Measurements from ENCODE around the gene PTPN21.

Gene PTPN21

GRCh38 chr14:88468406-88468805, 86.4 kb downstream of the PTPN21 start:
- DNase-seq (ENCODE audit: low spot score): no peak

- DNase-seq (ENCODE audit: low spot score): no peak
These were observed 91.5 kb downstream of the PTPN21 start for GRCh38 chr14:88463318-88463717.

GRCh38 chr14:88454886-88455285, 99.9 kb downstream of the PTPN21 start:
- DNase-seq (ENCODE audit: low spot score): no peak

GRCh38 chr14:88452231-88452630, 102.6 kb downstream of the PTPN21 start:
- no peak for DNase-seq (ENCODE audit: low spot score)

- DNase-seq (ENCODE audit: low spot score): no peak
These were observed 115.7 kb downstream of the PTPN21 start for GRCh38 chr14:88439088-88439487.

GRCh38 chr14:88437658-88438057, 117.1 kb downstream of the PTPN21 start:
- peak; percentile 26 for DNase-seq (ENCODE audit: low spot score)

GRCh38 chr14:88430976-88431375, 123.8 kb downstream of the PTPN21 start:
- DNase-seq (ENCODE audit: low spot score): no peak

- DNase-seq (ENCODE audit: low spot score): peak; percentile 4
These were observed 128.5 kb downstream of the PTPN21 start for GRCh38 chr14:88426271-88426670.

GRCh38 chr14:88424573-88424972, 130.2 kb downstream of the PTPN21 start:
- no peak for DNase-seq (ENCODE audit: low spot score)

- DNase-seq (ENCODE audit: low spot score): no peak
These were observed 131.7 kb downstream of the PTPN21 start for GRCh38 chr14:88422919-88423650.

- DNase-seq (ENCODE audit: low spot score): no peak
These were observed 132.8 kb downstream of the PTPN21 start for GRCh38 chr14:88422047-88422446.

GRCh38 chr14:88421286-88421685, 133.5 kb downstream of the PTPN21 start:
- DNase-seq (ENCODE audit: low spot score): no peak

GRCh38 chr14:88420187-88420586, 134.6 kb downstream of the PTPN21 start:
- no peak for DNase-seq (ENCODE audit: low spot score)

- no peak for DNase-seq (ENCODE audit: low spot score)
These were observed 137.2 kb downstream of the PTPN21 start for GRCh38 chr14:88417594-88417993.
